Caco-2 (cell line): Measurements from ENCODE around the gene DLG4. TPM values are rescaled to one million over a fixed set of nuclear protein-coding genes. Genes with fewer than 3 reads are reported as not detected.

Experiments used
- BruUV-seq: library from RNA; stranded (reverse); fragments of 400-500 nt; replicated peaks from 2 replicates; lab custom pipeline; 2021; lab: Mats Ljungman, UMichigan
- CTCF ChIA-PET: fragments of 300-600 bp; sonication (Branson Sonifier 250); formaldehyde crosslinking; loops from one replicate; lab custom pipeline; 2022; ENCODE audit warnings: antibody characterized with exemption; lab: Charles Lee
- POLR2A ChIA-PET: fragments of 300-600 bp; sonication (Branson Sonifier 250); formaldehyde crosslinking; loops from one replicate; lab custom pipeline; 2022; ENCODE audit warnings: antibody characterized with exemption; lab: Charles Lee
- DNase-seq, 2 experiments: peaks; one replicate each; pipeline versions ENCODE4 v3.0.0 to v3.0.0-alpha.2; 2020 to 2022
- H3K27me3 ChIP-seq: replicated peaks from 2 replicates; pipeline ENCODE4 v1.6.0; 2011; ENCODE audit warnings: low read length; ENCODE audit not compliant: control insufficient read depth, insufficient read depth
- H3K36me3 ChIP-seq: 2 replicates; pipeline ENCODE4 v1.5.1; 2011; ENCODE audit warnings: low read length; ENCODE audit not compliant: control insufficient read depth, insufficient read depth
- H3K4me1 ChIP-seq: fragments of 250-450 bp; sonication (Bioruptor Pico); 2 replicates; pipeline ENCODE4 v1.5.1; 2020; ENCODE audit warnings: mild to moderate bottlenecking
- H3K4me3 ChIP-seq: 2 replicates; pipeline ENCODE4 v1.5.1; 2011; ENCODE audit warnings: low read depth, mild to moderate bottlenecking, control low read depth, low read length
- H3K9me3 ChIP-seq: fragments of 250-450 bp; sonication (Bioruptor Pico); 2 replicates; pipeline ENCODE4 v1.5.1; 2020; ENCODE audit warnings: mild to moderate bottlenecking, moderate library complexity
- H3K27ac Mint-ChIP-seq: one replicate; pipeline ENCODE4 v1.8.0; 2022; ENCODE audit warnings: mixed read lengths; ENCODE audit not compliant: unreplicated experiment
- H3K27me3 Mint-ChIP-seq: one replicate; pipeline ENCODE4 v1.8.0; 2022; ENCODE audit warnings: mixed read lengths; ENCODE audit not compliant: insufficient read depth, unreplicated experiment
- H3K36me3 Mint-ChIP-seq: one replicate; pipeline ENCODE4 v1.8.0; 2022; ENCODE audit warnings: mild to moderate bottlenecking, mixed read lengths; ENCODE audit not compliant: insufficient read depth, unreplicated experiment
- H3K4me1 Mint-ChIP-seq: one replicate; pipeline ENCODE4 v1.8.0; 2022; ENCODE audit warnings: low read depth, mixed read lengths; ENCODE audit not compliant: unreplicated experiment
- H3K4me3 Mint-ChIP-seq: one replicate; pipeline ENCODE4 v1.8.0; 2022; ENCODE audit warnings: mild to moderate bottlenecking, moderate library complexity, mixed read lengths; ENCODE audit not compliant: unreplicated experiment
- H3K9me3 Mint-ChIP-seq: one replicate; pipeline ENCODE4 v1.8.0; 2022; ENCODE audit warnings: mixed read lengths; ENCODE audit not compliant: unreplicated experiment
- CTCF ChIP-seq, 2 experiments: fragments of 200-600 bp in 1 of 2; IDR thresholded peaks; 1 replicate in 1 of 2; 2 replicates in 1 of 2; pipeline versions ENCODE4 v1.5.1 to v1.8.0; 2011 to 2022; ENCODE audit warnings: antibody characterized with exemption in 1 of 2, control low read depth in 1 of 2, inconsistent platforms in 1 of 2, low read depth in 1 of 2, low read length in 1 of 2, mild to moderate bottlenecking in 1 of 2, moderate library complexity in 1 of 2; ENCODE audit not compliant: insufficient read depth in 1 of 2, severe bottlenecking in 1 of 2, unreplicated experiment in 1 of 2
- intact Hi-C: fragments of 100-400 bp; cut with micrococcal nuclease; formaldehyde crosslinking; loops from one replicate; pipeline ENCODE4 v1.10.0; 2022; ENCODE audit not compliant: unreplicated experiment
- total RNA-seq: library from RNA; stranded (reverse); gene quantifications from 2 replicates; pipeline ENCODE4 v1.2.3, GENCODE V29; 2022

The DLG4 gene
- total RNA-seq, 1 experiment from 2014 or later = 0.98 TPM

GRCh38 chr17:7241090-7241733, 21.6 kb upstream of the DLG4 start:
- no peak for DNase-seq
- no peak for TF ChIP-seq CTCF (IDR thresholded peaks at IDR 0.05; ENCODE audit: insufficient read depth in 1 of 2, low read depth in 1 of 2, low read length in 1 of 2, severe bottlenecking in 1 of 2, unreplicated experiment in 1 of 2)
- Histone ChIP-seq H3K9me3 (no peaks in the 10 kb centered on the region), H3K36me3 (no peaks in the 10 kb centered on the region; the same call in 1 of the 2 replicates), H3K4me3 (peak overlapping the region; percentile 84), H3K27me3 (no peaks in the 10 kb centered on the region), H3K4me1 (peaks cover 6% of the 10 kb centered on the region; the same call in 1 of the 2 replicates)
- BruUV-seq = no TSS peak
- Mint-ChIP-seq H3K4me3 (peak overlapping the region; percentile 94), H3K4me1 (peaks cover 22% of the 10 kb centered on the region), H3K36me3 (peaks cover 65% of the 10 kb centered on the region), H3K27me3 (peaks cover 3% of the 10 kb centered on the region), H3K27ac (peak overlapping the region; percentile 96), H3K9me3 (no peaks in the 10 kb centered on the region)
- POLR2A ChIA-PET = interaction anchor here (1.0 kb wide), 1 partner anchor 15 kb away, joined by 3 read pairs; no protein-coding TSS in a partner anchor
- intact Hi-C loops = no loop called here
- CTCF ChIA-PET = interaction anchor here (0.8 kb wide), 1 partner anchor 10 kb away, joined by 3 read pairs; the partner anchor contains the start of genes CTDNEP1 and ELP5

- no TSS peak for BruUV-seq
- peaks cover 22% of the 10 kb centered on the region for H3K4me1 Mint-ChIP-seq
- H3K36me3 Mint-ChIP-seq = peaks cover 65% of the 10 kb centered on the region
- intact Hi-C loops = no loop called here
- H3K27me3 Mint-ChIP-seq = peaks cover 3% of the 10 kb centered on the region
- no peaks in the 10 kb centered on the region for H3K27me3 ChIP-seq
- H3K4me3 Mint-ChIP-seq = peak overlapping the region; percentile 94
- no peak overlapping the region for H3K27ac Mint-ChIP-seq
- H3K4me3 ChIP-seq = no peak overlapping the region
- POLR2A ChIA-PET = no interaction called here
- no peaks in the 10 kb centered on the region; the same call in 1 of the 2 replicates for H3K36me3 ChIP-seq
- H3K4me1 ChIP-seq = peaks cover 6% of the 10 kb centered on the region; the same call in 1 of the 2 replicates
- CTCF ChIA-PET = no interaction called here
- no peak for DNase-seq
- no peak for TF ChIP-seq CTCF (IDR thresholded peaks at IDR 0.05; ENCODE audit: insufficient read depth in 1 of 2, low read depth in 1 of 2, low read length in 1 of 2, severe bottlenecking in 1 of 2, unreplicated experiment in 1 of 2)
- no peaks in the 10 kb centered on the region for H3K9me3 ChIP-seq
- H3K9me3 Mint-ChIP-seq = no peaks in the 10 kb centered on the region
Observed at GRCh38 chr17:7240375-7240774, 20.7 kb upstream of the DLG4 start.

GRCh38 chr17:7239091-7240027, 19.7 kb upstream of the DLG4 start, which contains the start of gene PHF23:
PHF23 (minus strand) TSS chr17:7239457; CDS start chr17:7239279, 178 bp downstream.
- intact Hi-C loops = loop anchor here (1.0 kb wide), 1 partner anchor 13 kb away; the partner anchor contains the start of gene ELP5
- peaks cover 68% of the 10 kb centered on the region for H3K36me3 Mint-ChIP-seq
- H3K27me3 Mint-ChIP-seq = peaks cover 3% of the 10 kb centered on the region
- Histone ChIP-seq H3K4me3 (peak within 1 kb of the TSS; percentile 77), H3K9me3 (no peaks in the 10 kb centered on the region), H3K36me3 (no peaks in the 10 kb centered on the region; the same call in 1 of the 2 replicates), H3K27me3 (no peaks in the 10 kb centered on the region), H3K4me1 (peaks cover 6% of the 10 kb centered on the region; the same call in 1 of the 2 replicates)
- peak within 1 kb of the TSS; percentile 82 for H3K27ac Mint-ChIP-seq
- H3K9me3 Mint-ChIP-seq = no peaks in the 10 kb centered on the region
- CTCF ChIA-PET = interaction anchor here (0.7 to 1.4 kb wide), 3 partner anchors 19 to 70 kb away, joined by 3 to 4 read pairs (median 3); no protein-coding TSS in a partner anchor
- POLR2A ChIA-PET = no interaction called here
- H3K4me1 Mint-ChIP-seq = peaks cover 22% of the 10 kb centered on the region
- no peak for TF ChIP-seq CTCF (IDR thresholded peaks at IDR 0.05; ENCODE audit: insufficient read depth in 1 of 2, low read depth in 1 of 2, low read length in 1 of 2, severe bottlenecking in 1 of 2, unreplicated experiment in 1 of 2)
- peak within 1 kb of the TSS; percentile 94 for H3K4me3 Mint-ChIP-seq
- BruUV-seq = no TSS peak
- peak; percentile 93 to 96 for DNase-seq
